ENCODE data around the gene TRHDE. TPM values are rescaled to one million over a fixed set of nuclear protein-coding genes. Genes with fewer than 3 reads are reported as not detected.

TRHDE gene
- total and polyA plus RNA-seq, 9 of the 15 experiments (the other 6 are each of a cell fraction or from before 2014, with no cell fraction given) = 0.03 to 0.29 (median 0.09) TPM

- TF ChIP-seq, protein P1, sequence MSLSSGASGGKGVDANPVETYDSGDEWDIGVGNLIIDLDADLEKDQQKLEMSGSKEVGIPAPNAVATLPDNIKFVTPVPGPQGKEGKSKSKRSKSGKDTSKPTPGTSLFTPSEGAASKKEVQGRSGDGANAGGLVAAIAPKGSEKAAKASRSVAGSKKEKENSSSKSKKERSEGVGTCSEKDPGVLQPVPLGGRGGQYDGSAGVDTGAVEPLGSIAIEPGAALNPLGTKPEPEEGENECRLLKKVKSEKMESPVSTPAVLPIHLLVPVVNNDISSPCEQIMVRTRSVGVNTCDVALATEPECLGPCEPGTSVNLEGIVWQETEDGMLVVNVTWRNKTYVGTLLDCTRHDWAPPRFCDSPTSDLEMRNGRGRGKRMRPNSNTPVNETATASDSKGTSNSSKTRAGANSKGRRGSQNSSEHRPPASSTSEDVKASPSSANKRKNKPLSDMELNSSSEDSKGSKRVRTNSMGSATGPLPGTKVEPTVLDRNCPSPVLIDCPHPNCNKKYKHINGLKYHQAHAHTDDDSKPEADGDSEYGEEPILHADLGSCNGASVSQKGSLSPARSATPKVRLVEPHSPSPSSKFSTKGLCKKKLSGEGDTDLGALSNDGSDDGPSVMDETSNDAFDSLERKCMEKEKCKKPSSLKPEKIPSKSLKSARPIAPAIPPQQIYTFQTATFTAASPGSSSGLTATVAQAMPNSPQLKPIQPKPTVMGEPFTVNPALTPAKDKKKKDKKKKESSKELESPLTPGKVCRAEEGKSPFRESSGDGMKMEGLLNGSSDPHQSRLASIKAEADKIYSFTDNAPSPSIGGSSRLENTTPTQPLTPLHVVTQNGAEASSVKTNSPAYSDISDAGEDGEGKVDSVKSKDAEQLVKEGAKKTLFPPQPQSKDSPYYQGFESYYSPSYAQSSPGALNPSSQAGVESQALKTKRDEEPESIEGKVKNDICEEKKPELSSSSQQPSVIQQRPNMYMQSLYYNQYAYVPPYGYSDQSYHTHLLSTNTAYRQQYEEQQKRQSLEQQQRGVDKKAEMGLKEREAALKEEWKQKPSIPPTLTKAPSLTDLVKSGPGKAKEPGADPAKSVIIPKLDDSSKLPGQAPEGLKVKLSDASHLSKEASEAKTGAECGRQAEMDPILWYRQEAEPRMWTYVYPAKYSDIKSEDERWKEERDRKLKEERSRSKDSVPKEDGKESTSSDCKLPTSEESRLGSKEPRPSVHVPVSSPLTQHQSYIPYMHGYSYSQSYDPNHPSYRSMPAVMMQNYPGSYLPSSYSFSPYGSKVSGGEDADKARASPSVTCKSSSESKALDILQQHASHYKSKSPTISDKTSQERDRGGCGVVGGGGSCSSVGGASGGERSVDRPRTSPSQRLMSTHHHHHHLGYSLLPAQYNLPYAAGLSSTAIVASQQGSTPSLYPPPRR (CRISPR knock-in tag; IDR thresholded peaks at IDR 0.05; ENCODE audit: borderline replicate concordance) = no peak
- no peak for TF ChIP-seq MYNN (IDR thresholded peaks at IDR 0.05)
- TF ChIP-seq MYNN (CRISPR knock-in tag; IDR thresholded peaks at IDR 0.05) = no peak
- no peak for TF ChIP-seq ATF3 (IDR thresholded peaks at IDR 0.05)
- TF ChIP-seq ATF3 (CRISPR knock-in tag; conservative IDR thresholded peaks at IDR 0.05) = no peak
- TF ChIP-seq ZNF277 (CRISPR knock-in tag; IDR thresholded peaks at IDR 0.05; ENCODE audit: borderline replicate concordance) = no peak
- TF ChIP-seq ZNF253 (CRISPR knock-in tag; conservative IDR thresholded peaks at IDR 0.05) = no peak
- TF ChIP-seq THRA (IDR thresholded peaks at IDR 0.05) = no peak
- TF ChIP-seq NFATC3 (IDR thresholded peaks at IDR 0.05) = no peak
Measured at GRCh38 chr12:72268386-72268785, 3.8 kb upstream of the TRHDE start (continued).
